GM18868 (cell line): Measurements from ENCODE around the gene XYLT1.
"Not testable (repeated sequence)": the region's sequence is repeated elsewhere in the genome, so short reads cannot be mapped to it uniquely, and the experiment has no call there.

ENCODE experiments used
- ATAC-seq: cut with Tn5 transposase; IDR thresholded peaks from one replicate; pipeline ENCODE4 v1.9.1; 2021; ENCODE audit warnings: mild to moderate bottlenecking, moderate library complexity; ENCODE audit not compliant: unreplicated experiment

The XYLT1 gene

GRCh38 chr16:17432901-17433576, 37.7 kb downstream of the XYLT1 start:
- ATAC-seq = no peak

GRCh38 chr16:17431968-17432625, 38.7 kb downstream of the XYLT1 start:
- ATAC-seq = no peak

- ATAC-seq = no peak
Measured at GRCh38 chr16:17431012-17431411, 39.7 kb downstream of the XYLT1 start.

- ATAC-seq = no peak
Measured at GRCh38 chr16:17426451-17426850, 44.3 kb downstream of the XYLT1 start.

DNA sequence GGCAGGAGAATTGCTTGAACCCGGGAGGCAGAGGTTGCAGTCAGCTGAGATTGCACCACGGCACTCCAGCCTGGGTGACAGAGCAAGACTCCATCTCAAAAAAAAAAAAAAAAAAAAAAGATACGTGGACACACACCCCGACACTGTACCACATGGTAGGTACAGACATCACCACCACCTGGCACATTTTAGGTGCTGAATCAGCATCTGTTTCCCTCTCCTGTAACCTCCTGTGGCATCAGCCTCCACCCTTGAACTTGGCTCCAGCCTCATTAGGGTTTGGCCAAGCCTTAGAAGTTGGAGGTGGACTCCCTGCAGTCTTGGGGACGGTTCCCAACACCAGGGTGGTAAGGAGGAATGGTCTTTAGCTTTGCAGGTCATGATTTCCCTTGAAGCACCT, 46.0 kb downstream of the XYLT1 start:
- ATAC-seq = no peak

DNA sequence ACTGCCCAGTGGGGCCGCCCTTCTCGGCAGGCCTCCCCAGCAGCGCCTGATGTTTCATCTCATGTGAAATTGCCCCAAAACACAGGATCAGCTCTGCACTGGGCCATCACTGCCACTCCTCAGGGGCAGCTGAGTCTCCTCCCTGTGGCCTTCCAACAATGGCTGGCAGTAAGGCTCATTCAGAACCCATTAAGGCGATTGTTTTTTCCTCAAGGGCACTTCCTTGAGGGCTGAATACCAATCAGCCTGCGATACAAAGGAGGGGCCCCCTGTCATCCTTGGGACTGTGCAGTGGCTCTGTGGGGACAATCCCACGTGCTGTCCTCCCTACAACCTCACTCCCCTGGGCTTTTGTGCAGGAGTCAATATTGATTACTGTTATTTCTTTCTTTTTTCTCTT, 47.5 kb downstream of the XYLT1 start:
- ATAC-seq = no peak

DNA sequence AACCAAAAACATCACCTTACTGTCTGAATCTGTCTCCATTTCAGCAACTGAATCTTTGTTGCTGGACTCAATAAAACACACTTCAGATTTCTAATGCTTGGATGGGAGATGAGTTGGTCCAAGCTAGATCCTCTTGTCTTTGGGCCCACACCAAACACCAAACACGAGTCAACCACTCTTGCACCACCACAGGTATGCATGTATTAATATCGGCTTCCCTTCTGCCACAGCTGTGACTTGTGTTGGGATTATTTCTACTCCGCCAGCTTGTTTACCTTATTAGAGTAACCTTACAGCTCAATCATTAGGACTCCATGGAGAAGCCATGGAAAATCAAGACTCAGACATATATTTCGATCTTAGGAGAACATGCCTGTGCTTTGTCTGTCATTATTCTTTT, 49.9 kb downstream of the XYLT1 start:
- no peak for ATAC-seq

DNA sequence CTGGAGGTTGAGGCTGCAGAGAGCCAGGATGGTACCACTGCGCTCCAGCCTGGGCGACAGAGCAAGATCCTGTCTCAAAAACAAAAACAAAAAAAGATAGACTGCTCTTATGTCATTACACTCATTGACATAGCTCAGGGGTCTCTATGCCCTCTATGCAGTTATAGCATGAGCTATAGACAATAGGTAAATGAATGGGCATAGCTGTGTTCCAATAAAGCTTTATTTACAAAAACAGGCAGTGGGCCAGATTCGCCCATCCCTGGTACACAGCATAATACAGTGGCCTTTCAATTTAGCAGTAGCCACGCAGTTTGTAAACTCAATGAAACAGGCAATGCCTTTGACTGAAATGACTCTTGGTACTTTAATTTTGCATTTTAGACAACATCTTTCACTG, 51.5 kb downstream of the XYLT1 start:
- ATAC-seq = no peak

- ATAC-seq = no peak
Measured at GRCh38 chr16:17417740-17418139, 53.0 kb downstream of the XYLT1 start.

DNA sequence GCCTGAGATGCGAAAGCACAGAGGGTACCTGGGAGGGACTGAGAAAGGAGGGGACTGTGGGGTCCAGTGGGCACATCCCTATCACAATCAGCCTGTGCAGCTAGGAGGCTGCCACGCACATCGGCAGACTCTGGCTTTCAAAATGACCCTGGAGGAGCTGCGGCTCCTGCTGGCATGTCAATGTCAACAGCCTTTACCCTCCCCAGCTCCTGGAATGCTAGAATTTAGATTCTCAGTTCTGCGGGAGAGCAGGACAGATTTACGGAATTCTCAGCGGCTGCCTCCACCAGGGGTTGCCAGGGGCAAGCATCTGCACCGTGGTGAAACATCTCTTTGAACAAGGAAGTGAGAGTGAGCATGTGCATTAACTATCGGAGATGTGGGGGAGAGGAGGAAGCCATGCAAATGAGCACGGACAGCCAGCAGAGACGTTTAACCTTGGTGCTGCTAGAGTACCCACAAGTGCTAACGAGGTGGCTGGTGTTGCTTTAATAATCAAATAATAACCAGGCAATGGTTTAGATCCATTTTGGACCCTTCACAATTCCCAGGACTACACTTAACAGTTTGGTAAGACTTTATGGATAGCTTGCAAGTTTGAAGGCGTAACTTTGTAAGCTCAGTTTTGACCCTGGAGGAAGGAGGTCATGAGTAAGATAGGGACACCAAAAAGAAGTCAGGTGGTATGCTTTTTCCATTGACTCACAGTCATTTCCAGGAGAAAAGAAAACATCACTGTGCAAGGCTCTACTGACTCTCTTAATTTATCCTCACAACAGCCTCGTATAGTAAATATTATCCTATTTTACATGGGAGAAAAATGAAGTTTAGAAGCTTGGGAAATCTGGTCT, 54.1 kb downstream of the XYLT1 start:
- peak; percentile 87 for ATAC-seq

GRCh38 chr16:17414916-17415315, 55.8 kb downstream of the XYLT1 start:
- no peak for ATAC-seq

GRCh38 chr16:17414421-17414820, 56.3 kb downstream of the XYLT1 start:
- no peak for ATAC-seq

GRCh38 chr16:17413508-17413907, 57.3 kb downstream of the XYLT1 start:
- no peak for ATAC-seq

DNA sequence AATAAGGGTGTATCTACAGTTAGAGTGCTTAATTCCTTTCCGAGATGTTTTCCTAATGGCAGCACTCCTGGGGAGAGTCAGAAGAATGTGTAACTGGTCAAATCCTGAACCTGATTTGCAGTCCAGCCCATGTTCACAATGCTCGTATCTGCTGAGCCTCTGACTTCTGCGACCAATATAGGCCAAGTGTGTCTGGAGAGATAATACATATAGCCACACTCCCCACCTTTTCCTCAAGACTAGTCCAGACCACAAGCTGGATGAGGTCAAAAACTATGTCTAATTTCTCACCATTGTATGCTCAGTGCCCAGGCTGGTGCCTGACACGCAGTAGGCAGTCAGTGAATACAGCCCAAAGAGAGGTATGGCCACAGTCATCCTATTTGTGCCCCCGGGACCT, 58.0 kb downstream of the XYLT1 start:
- no peak for ATAC-seq

DNA sequence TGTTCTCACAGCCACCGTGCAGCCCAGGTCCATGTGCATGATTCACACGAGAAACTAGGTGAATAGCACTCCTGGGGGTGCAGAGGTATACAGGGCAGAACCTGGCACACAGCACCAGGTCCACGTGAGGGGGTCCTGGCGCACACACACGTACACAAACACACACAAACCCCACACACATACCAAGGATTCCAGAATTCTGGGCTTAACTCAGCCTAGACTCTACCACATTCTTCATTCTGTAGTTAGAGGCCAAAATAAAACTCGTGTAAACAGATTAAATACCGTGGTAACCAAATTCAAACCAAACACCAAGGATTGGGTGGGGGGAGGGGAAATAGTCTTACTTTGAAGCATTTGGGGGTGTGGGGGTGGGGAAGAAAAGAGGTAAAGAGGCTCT, 58.5 kb downstream of the XYLT1 start:
- no peak for ATAC-seq

DNA sequence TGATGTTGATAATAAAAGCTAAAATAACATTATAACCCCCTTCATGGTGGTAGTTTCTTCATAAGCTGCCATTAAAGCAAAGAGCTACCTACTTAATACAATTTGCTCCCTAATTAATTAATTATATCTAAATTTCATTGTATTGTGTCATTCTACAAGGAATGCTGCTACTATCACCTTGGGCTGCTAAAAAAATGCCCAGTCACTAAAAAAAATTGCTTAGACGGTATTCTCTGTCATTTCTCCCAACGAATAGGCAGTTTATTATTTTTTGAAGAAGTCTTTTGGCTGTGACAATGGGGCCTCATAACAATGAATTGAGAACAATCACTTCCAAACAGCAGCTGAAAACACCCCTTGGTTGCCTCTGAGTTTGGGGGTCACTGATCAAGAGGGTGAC, 59.5 kb downstream of the XYLT1 start:
- no peak for ATAC-seq

DNA sequence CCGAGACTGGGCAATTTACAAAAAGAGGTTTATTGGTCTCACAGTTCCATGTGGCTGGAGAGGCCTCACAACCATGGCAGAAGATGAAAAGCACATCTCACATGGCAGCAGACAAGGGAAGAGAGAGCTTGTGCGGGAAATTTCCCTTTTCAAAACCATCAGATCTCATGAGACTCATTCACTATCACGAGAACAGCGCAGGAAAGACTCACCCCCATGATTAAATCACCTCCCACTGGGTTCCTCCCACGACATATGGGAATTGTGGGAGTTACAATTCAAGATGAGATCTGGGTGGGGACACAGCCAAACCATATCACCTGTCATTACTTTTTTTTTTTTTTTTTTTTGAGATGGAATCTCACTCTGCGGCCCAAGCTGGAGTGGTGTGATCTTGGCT, 60.4 kb downstream of the XYLT1 start:
- ATAC-seq = not testable (repeated sequence)

GRCh38 chr16:17409894-17410293, 60.9 kb downstream of the XYLT1 start:
- ATAC-seq = no peak

DNA sequence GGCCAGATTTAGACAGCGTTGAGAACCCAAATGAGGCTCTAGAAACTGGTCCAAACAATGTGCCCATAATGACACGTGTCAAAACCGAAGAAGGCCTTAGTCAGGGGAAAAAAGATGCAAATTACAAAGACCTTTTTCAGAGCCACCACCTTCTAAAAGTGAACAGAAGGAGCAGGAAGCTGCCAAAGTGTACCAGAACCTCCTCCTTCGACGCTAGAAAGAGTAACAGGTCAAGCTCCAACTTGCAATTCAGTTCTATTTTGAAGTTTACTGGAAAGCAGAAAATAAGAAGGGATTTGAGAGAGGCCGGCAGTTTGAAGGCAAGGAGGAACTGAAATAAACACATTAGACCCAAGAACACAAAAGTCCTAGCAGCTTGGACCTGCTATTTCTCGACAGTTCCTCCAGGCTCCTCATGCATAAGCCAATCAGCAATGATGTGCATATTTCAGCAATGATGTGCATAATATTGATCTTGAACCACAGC, 61.8 kb downstream of the XYLT1 start:
- peak; percentile 56 for ATAC-seq

DNA sequence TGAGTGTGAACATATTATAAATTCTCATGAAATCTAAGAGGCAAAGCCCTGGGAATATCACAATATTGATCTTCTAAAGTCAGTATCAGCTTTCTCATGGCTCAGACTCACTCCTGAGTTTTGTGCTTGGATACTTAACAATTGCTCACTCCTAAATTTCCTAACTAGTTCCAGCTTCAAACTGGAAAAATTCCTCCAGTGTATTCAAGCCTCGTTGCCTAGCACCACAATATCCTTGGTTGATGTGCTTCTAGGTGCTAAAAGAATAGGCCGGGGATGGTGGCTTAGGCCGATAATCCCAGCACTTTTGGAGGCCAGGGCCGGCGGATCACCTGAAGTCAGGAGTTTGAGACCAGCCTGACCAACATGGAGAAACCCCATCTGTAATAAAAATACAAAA, 62.5 kb downstream of the XYLT1 start:
- no peak for ATAC-seq

DNA sequence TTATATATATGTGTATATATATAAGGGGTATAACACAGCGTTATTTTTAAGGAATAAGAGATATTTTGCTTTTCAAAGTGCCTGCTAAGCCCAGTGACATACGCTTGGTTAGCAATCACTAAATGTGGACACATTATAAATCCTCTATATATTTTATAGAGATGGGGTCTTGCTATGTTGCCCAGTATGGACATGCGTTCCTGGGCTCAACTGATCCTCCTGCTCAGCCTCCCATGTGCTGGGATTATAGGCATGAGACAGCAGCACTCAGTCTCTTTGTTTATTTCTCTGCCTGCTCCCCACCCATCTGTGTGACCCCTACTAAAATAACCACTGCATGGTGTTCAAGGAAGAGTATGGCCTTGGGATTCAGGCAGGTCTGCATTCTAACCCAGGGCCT, 63.4 kb downstream of the XYLT1 start:
- no peak for ATAC-seq
